Measurements from ENCODE around the gene SULT1A1. TPM values are rescaled to one million over a fixed set of nuclear protein-coding genes. Genes with fewer than 3 reads are reported as not detected.
"Not testable (repeated sequence)": the region's sequence is repeated elsewhere in the genome, so short reads cannot be mapped to it uniquely, and the experiment has no call there.

Gene SULT1A1
- total and polyA plus RNA-seq, 10 donors: 35.2 to 184 (median 53.6) TPM

DNA sequence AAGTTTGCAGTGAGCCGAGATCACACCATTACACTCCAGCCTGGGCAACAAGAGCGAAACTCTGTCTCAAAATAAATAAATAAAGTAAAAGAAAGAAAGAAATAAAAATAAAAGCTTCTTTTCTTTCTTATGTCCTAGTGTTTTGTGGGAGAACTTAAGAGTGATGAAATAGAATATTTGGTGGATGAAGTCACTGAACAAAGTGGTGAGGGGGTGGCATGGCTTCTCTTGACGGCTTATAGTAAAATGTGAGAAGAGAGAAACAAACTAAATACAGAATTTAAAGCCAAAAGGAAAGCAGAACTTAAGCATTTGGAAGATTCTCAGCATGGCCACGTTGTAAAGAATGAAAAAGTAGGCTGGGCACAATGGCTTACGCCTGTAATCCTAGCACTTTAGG, 40.8 kb downstream of the SULT1A1 start:
- WGBS, 5 donors: 91 to 96% (median 93%) methylated on average over 5 of the region's 5 CpGs
- TF ChIP-seq POLR2A (IDR thresholded peaks at IDR 0.05) (no peak), POLR2AphosphoS5 (IDR thresholded peaks at IDR 0.05) (no peak)
- TF ChIP-seq, protein P1, sequence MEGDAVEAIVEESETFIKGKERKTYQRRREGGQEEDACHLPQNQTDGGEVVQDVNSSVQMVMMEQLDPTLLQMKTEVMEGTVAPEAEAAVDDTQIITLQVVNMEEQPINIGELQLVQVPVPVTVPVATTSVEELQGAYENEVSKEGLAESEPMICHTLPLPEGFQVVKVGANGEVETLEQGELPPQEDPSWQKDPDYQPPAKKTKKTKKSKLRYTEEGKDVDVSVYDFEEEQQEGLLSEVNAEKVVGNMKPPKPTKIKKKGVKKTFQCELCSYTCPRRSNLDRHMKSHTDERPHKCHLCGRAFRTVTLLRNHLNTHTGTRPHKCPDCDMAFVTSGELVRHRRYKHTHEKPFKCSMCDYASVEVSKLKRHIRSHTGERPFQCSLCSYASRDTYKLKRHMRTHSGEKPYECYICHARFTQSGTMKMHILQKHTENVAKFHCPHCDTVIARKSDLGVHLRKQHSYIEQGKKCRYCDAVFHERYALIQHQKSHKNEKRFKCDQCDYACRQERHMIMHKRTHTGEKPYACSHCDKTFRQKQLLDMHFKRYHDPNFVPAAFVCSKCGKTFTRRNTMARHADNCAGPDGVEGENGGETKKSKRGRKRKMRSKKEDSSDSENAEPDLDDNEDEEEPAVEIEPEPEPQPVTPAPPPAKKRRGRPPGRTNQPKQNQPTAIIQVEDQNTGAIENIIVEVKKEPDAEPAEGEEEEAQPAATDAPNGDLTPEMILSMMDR (IDR thresholded peaks at IDR 0.05 in 8 of 11, conservative IDR thresholded peaks at IDR 0.05 in 3 of 11): no peak
- intact Hi-C loops (cut with DNase I; ENCODE audit: low total_unique reads): no loop called here
- no peaks in the 10 kb centered on the region for H3K27me3 ChIP-seq (replicated peaks in 1 of 7)
- H3K9me3 ChIP-seq: peaks cover 0 to 19% (median 17%) of the 10 kb centered on the region in 8 donors
- peaks cover 0 to 26% (median 17%) of the 10 kb centered on the region in 6 donors for H3K4me1 ChIP-seq
- no peak overlapping the region for H3K4me3 ChIP-seq
- no peak overlapping the region for H3K27ac ChIP-seq
- peaks cover 0 to 30% (median 2%) of the 10 kb centered on the region in 6 donors for H3K36me3 ChIP-seq
- DNase-seq: no peak

DNA sequence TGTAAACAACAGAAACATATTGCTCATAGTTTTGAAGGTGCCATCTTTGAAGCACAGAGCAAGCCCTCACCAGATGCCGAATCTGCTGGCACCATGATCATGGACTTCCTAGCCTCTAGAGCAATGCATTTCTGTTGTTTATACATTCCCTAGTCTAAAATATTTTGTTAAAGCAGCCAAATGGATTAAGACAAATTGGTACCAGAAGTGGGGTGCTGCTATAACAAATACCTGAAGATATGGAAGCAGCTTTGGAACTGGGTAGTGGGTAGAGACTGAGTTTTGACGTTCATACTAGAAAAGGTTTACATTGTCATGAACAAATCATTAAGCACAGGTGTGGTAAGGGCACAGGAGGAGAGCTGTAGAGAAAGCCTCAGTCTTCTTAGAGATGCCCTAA, 42.6 kb downstream of the SULT1A1 start:
- intact Hi-C loops (cut with DNase I; ENCODE audit: low total_unique reads): no loop called here
- H3K27ac ChIP-seq: no peak overlapping the region
- DNase-seq: no peak
- H3K27me3 ChIP-seq (replicated peaks in 1 of 7): no peaks in the 10 kb centered on the region
- H3K9me3 ChIP-seq: peaks cover 0 to 19% (median 17%) of the 10 kb centered on the region in 8 donors
- WGBS, 5 donors: 94 to 98% (median 98%) methylated on average over 2 of the region's 2 CpGs
- TF ChIP-seq POLR2AphosphoS5 (IDR thresholded peaks at IDR 0.05) (no peak), POLR2A (IDR thresholded peaks at IDR 0.05) (no peak)
- no peak overlapping the region for H3K4me3 ChIP-seq
- peaks cover 0 to 28% (median 2%) of the 10 kb centered on the region in 6 donors for H3K36me3 ChIP-seq
- peaks cover 0 to 10% (median 4%) of the 10 kb centered on the region in 6 donors for H3K4me1 ChIP-seq

DNA sequence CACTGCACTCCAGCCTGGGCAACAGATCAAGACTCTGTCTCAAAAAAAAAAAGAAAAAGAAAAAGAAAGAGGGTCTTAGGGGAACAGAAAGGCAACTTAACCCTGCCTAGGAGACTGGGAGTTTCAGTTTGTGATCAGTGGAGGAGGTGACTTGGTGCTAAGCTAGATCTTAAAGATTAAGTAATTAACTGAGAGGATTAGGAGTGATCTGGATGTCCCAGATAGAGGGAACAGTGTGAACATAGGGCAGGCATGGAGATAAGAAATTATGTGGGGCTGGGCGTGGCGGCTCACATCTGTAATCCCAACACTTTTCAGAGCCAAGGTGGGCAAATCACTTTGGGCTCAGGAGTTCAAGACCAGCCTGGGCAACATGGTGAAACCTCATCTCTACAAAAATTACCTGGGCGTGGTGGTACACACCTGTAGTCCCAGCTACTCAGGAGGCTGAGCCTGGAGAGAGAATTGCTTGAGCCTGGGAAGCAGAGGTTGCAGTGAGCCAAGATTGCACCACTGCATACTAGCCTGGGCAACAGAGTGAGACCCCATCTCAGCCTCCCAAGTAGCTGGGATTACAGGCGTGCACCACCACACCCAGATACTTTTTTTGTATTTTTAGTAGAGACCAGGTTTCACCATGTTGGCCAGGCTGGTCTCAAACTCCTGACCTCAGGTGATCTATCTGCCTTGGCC, 43.5 kb downstream of the SULT1A1 start:
- WGBS, 5 donors: 96 to 100% (median 98%) methylated on average over 4 of the region's 4 CpGs
- H3K9me3 ChIP-seq: peaks cover 0 to 19% (median 17%) of the 10 kb centered on the region in 8 donors
- intact Hi-C loops (cut with DNase I; ENCODE audit: low total_unique reads); DNase-seq; H3K4me3 ChIP-seq; H3K27ac ChIP-seq; H3K27me3 ChIP-seq (replicated peaks in 1 of 7): not testable (repeated sequence)
- H3K36me3 ChIP-seq: peaks cover 0 to 28% (median 2%) of the 10 kb centered on the region in 6 donors
- H3K4me1 ChIP-seq: peaks cover 0 to 12% (median 5%) of the 10 kb centered on the region in 6 donors

DNA sequence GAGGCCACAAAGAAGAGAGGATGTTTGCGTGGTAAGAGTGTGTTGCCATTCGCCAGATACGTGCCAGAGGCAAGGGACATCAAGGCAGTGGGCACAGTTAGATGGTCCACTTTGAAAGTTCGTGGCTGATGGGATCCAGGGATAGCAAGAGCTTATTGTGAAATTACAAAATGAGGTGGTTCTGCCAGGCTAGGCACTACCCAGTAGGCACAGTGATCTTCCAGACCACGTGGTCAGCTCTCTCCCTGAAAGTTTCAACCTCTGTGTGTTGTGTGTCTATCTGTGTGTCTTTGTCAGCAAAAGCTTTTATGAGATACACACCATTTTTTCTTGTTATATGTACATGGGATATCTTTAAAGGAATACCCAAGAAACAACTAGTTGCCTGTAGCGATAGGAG, 46.6 kb downstream of the SULT1A1 start:
- intact Hi-C loops (cut with DNase I; ENCODE audit: low total_unique reads): no loop called here
- WGBS, 5 donors: 82 to 94% (median 89%) methylated on average over 6 of the region's 6 CpGs
- Histone ChIP-seq H3K4me3 (no peak overlapping the region), H3K36me3 (peaks cover 0 to 44% (median 6%) of the 10 kb centered on the region in 6 donors), H3K4me1 (peaks cover 0 to 22% (median 6%) of the 10 kb centered on the region in 6 donors), H3K9me3 (peaks cover 0 to 19% (median 17%) of the 10 kb centered on the region in 8 donors), H3K27me3 (replicated peaks in 1 of 7) (no peaks in the 10 kb centered on the region), H3K27ac (no peak overlapping the region)
- no peak for DNase-seq
- TF ChIP-seq POLR2AphosphoS5 (IDR thresholded peaks at IDR 0.05): no peak
- TF ChIP-seq, protein P1 (IDR thresholded peaks at IDR 0.05 in 8 of 11, conservative IDR thresholded peaks at IDR 0.05 in 3 of 11): no peak
- TF ChIP-seq POLR2A (IDR thresholded peaks at IDR 0.05): no peak

DNA sequence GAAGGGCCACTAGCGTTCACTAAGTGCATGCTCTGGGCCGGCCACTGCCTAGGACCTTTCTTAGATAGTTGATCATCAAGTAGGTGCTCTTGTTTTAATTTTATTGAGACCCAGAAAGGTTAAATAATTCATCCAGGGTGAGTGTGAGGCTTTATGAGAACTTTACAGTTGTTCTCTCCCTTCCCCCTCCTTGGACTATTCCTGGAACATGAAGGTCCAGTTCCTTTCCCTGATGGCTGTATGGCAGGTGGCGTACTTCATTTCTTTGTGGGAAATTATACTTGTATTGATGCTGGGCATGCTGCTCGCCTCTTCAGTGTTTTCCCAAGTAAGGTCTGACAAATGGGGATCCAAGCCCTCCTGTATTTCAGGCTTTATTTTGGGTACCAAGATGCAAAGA, 47.6 kb downstream of the SULT1A1 start:
- H3K36me3 ChIP-seq: peaks cover 0 to 48% (median 9%) of the 10 kb centered on the region in 6 donors
- no peak overlapping the region for H3K27ac ChIP-seq
- 84 to 97% (median 90%) methylated on average over 4 of the region's 4 CpGs for WGBS, 5 donors
- peaks cover 0 to 26% (median 6%) of the 10 kb centered on the region in 6 donors for H3K4me1 ChIP-seq
- DNase-seq: no peak
- no peaks in the 10 kb centered on the region for H3K27me3 ChIP-seq (replicated peaks in 1 of 7)
- intact Hi-C loops (cut with DNase I; ENCODE audit: low total_unique reads): no loop called here
- peaks cover 0 to 13% (median 10%) of the 10 kb centered on the region in 8 donors for H3K9me3 ChIP-seq
- TF ChIP-seq, protein P1 (IDR thresholded peaks at IDR 0.05 in 8 of 11, conservative IDR thresholded peaks at IDR 0.05 in 3 of 11): no peak
- no peak overlapping the region for H3K4me3 ChIP-seq
